A549 (cell line): ENCODE data around the gene FRS2. TPM values are rescaled to one million over a fixed set of nuclear protein-coding genes. Genes with fewer than 3 reads are reported as not detected.

Experiments used
- ATAC-seq, 2 experiments: fragments of 200-7000 bp in 1 of 2; fragments of >200 bp in 1 of 2; cut with Nextera tagmentation in 1 of 2; cut with Tn5 transposase in 1 of 2; 3 replicates each; pipeline versions ENCODE4 v1.8.0 to v1.9.1; 2018 to 2020; ENCODE audit warnings: mild to moderate bottlenecking in 1 of 2, moderate library complexity in 1 of 2
- CTCF ChIA-PET: fragments of 300-600 bp; sonication (Branson Sonifier 250); formaldehyde crosslinking; extraction: SDS; loops from one replicate; lab custom pipeline; 2021; ENCODE audit warnings: antibody characterized with exemption, inconsistent platforms; lab: Yijun Ruan, JAX
- POLR2A ChIA-PET: fragments of 350-600 bp; formaldehyde crosslinking; extraction: SDS; loops from one replicate; lab custom pipeline; 2021; ENCODE audit warnings: antibody characterized with exemption, inconsistent platforms; lab: Yijun Ruan, JAX
- DNase-seq, 2 experiments: peaks; one replicate each; pipeline versions ENCODE4 v3.0.0 to v3.0.0-alpha.2; 2011 to 2016; ENCODE audit warnings: low read depth in 1 of 2, low spot score in 1 of 2
- FAIRE-seq: peaks from 2 replicates; lab custom pipeline; 2011; peaks lifted over from hg19 to GRCh38; lab: Jason Lieb, UNC
- H3K27ac ChIP-seq, 2 experiments: fragments of >200 bp; sonication (Bioruptor Twin); formaldehyde crosslinking; 3 replicates each; pipeline ENCODE4 v1.5.1; 2016 to 2017
- H3K4me1 ChIP-seq: fragments of >200 bp; sonication (Bioruptor Twin); formaldehyde crosslinking; 3 replicates; pipeline ENCODE4 v1.6.1; 2016
- H3K4me2 ChIP-seq: fragments of >200 bp; sonication (Bioruptor Twin); formaldehyde crosslinking; 3 replicates; pipeline ENCODE4 v1.6.1; 2016
- H3K4me3 ChIP-seq: fragments of >200 bp; sonication (Bioruptor Twin); formaldehyde crosslinking; 3 replicates; pipeline ENCODE4 v1.5.1; 2016
- H3K9me3 ChIP-seq: fragments of >200 bp; sonication (Bioruptor Twin); formaldehyde crosslinking; 3 replicates; pipeline ENCODE4 v1.6.1; 2016
- CEBPB ChIP-seq, 2 experiments: fragments of >200 bp in 1 of 2; sonication (Bioruptor Twin) in 1 of 2; formaldehyde crosslinking in 1 of 2; IDR thresholded peaks; 2 replicates each; pipeline ENCODE4 v1.6.1; 2012 to 2016
- CTCF ChIP-seq: fragments of >200 bp; sonication (Bioruptor Twin); formaldehyde crosslinking; IDR thresholded peaks from 3 replicates; pipeline ENCODE4 v1.5.1; 2016
- EHF ChIP-seq: fragments of 250-450 bp; sonication (Bioruptor Pico); IDR thresholded peaks from 2 replicates; pipeline ENCODE4 v1.5.0; 2020; ENCODE audit warnings: mild to moderate bottlenecking
- EHMT2 ChIP-seq: fragments of 200-600 bp; sonication (generic); IDR thresholded peaks from 2 replicates; pipeline ENCODE4 v1.6.1; 2016; ENCODE audit warnings: antibody characterized with exemption, low read depth, mild to moderate bottlenecking, moderate library complexity
- ELK1 ChIP-seq: fragments of 150-350 bp; IDR thresholded peaks from 2 replicates; pipeline ENCODE4 v1.6.1; 2014; ENCODE audit warnings: low read depth, mild to moderate bottlenecking, low read length
- GATA3 ChIP-seq: IDR thresholded peaks from 2 replicates; pipeline ENCODE4 v1.6.1; 2012; ENCODE audit warnings: borderline replicate concordance
- HDAC2 ChIP-seq: fragments of 200-600 bp; sonication (generic); IDR thresholded peaks from 2 replicates; pipeline ENCODE4 v1.6.1; 2016
- HMGXB4 ChIP-seq: fragments of 250-450 bp; sonication (Bioruptor Pico); IDR thresholded peaks from 2 replicates; pipeline ENCODE4 v1.5.0; 2021; ENCODE audit warnings: mild to moderate bottlenecking, moderate library complexity, borderline replicate concordance
- HOXB5 ChIP-seq: fragments of 250-450 bp; sonication (Bioruptor Pico); IDR thresholded peaks from 2 replicates; pipeline ENCODE4 v1.5.0; 2020; ENCODE audit warnings: mild to moderate bottlenecking, moderate library complexity
- JUNB ChIP-seq: fragments of >200 bp; sonication (Bioruptor Twin); formaldehyde crosslinking; IDR thresholded peaks from 2 replicates; pipeline ENCODE4 v1.6.1; 2016
- KDM5A ChIP-seq: fragments of 200-600 bp; sonication (generic); IDR thresholded peaks from 2 replicates; pipeline ENCODE4 v1.6.1; 2016; ENCODE audit warnings: antibody characterized with exemption, mild to moderate bottlenecking
- MAFK ChIP-seq: fragments of 450-650 bp; IDR thresholded peaks from 2 replicates; pipeline ENCODE4 v1.6.1; 2014; ENCODE audit not compliant: partially characterized antibody
- NFE2L2 ChIP-seq: fragments of 150-350 bp; conservative IDR thresholded peaks from 2 replicates; pipeline ENCODE4 v1.6.1; 2014; ENCODE audit warnings: low read length
- PBX3 ChIP-seq: IDR thresholded peaks from 2 replicates; pipeline ENCODE4 v1.6.1; 2012
- POLR2AphosphoS2 ChIP-seq: conservative IDR thresholded peaks from 2 replicates; pipeline ENCODE4 v1.6.1; 2012; ENCODE audit warnings: low read length, improper control_type of control experiment, inconsistent platforms
- ZC3H11A ChIP-seq: fragments of 450-650 bp; IDR thresholded peaks from 2 replicates; pipeline ENCODE4 v1.6.1; 2014; ENCODE audit warnings: antibody characterized with exemption, mild to moderate bottlenecking
- ZNF302 ChIP-seq: fragments of 250-450 bp; sonication (Bioruptor Pico); IDR thresholded peaks from 2 replicates; pipeline ENCODE4 v1.9.0; 2021; ENCODE audit warnings: inconsistent platforms, mild to moderate bottlenecking, moderate library complexity
- WGBS: methylation state at CpG from one replicate; pipeline ENCODE4 v1.1.6; 2017; ENCODE audit errors: missing lambda C conversion rate; 5-methylcytosine and 5-hydroxymethylcytosine counted together
- polyA plus RNA-seq, 4 experiments: library from polyadenylated mRNA; depleted of rRNA in 3 of 4; stranded (reverse); fragments of >200 nt; fragmentation: RNase III in 1 of 4; extraction: RNeasy Plus Mini Kit Qiagen cat#74134 plus additional on column Dnase treatment in 1 of 4; gene quantifications; 2 replicates in 3 of 4; 3 replicates in 1 of 4; pipeline ENCODE4 v1.2.3, GENCODE V29; 2011 to 2017

The FRS2 gene
- polyA plus RNA-seq, 2 of the 4 experiments (the other 2 are of a cell fraction): 14.9 to 28.6 TPM

- no peak for TF ChIP-seq CTCF
- no peak for TF ChIP-seq ZC3H11A
These were observed 54.7 kb downstream of the FRS2 start (continued) for GRCh38 chr12:69524755-69525469.

- 81% methylated on average over 3 of the region's 3 CpGs for WGBS
- FAIRE-seq: no peak
- peak overlapping the region; percentile 56 for H3K4me2 ChIP-seq
- ATAC-seq: peak in 1 of 2 experiments; percentile 55; a peak in 3 of 6 replicates
- peak overlapping the region in 1 of 2 experiments; percentile 50; a peak in 3 of 6 replicates for H3K27ac ChIP-seq
- CTCF ChIA-PET: interaction anchor here (1.5 to 2.7 kb wide), 2 partner anchors 33 to 43 kb away, joined by 3 to 11 read pairs; no protein-coding TSS in a partner anchor
- peaks cover 11% of the 10 kb centered on the region; the same call in 1 of the 3 replicates for H3K9me3 ChIP-seq
- peak; percentile 42; the same call in 1 of the 2 replicates for TF ChIP-seq JUNB
- TF ChIP-seq MAFK: no peak
- TF ChIP-seq EHMT2: no peak
- TF ChIP-seq, all 56 proteins: peak for 1
- peaks cover 21% of the 10 kb centered on the region for H3K4me1 ChIP-seq
- POLR2A ChIA-PET: no interaction called here
- H3K4me3 ChIP-seq: no peak overlapping the region
- no peak for DNase-seq
These were observed 57.5 kb downstream of the FRS2 start for GRCh38 chr12:69527506-69528272.

- no peak overlapping the region for H3K27ac ChIP-seq
- WGBS: 82% methylated on average over 2 of the region's 2 CpGs
- no peak for DNase-seq
- no peak overlapping the region; the same call in 2 of the 3 replicates for H3K4me2 ChIP-seq
- H3K9me3 ChIP-seq: no peaks in the 10 kb centered on the region
- ChIA-PET CTCF (interaction anchor here (0.9 to 2.7 kb wide), 2 partner anchors 37 to 42 kb away, joined by 4 to 11 read pairs; no protein-coding TSS in a partner anchor), POLR2A (no interaction called here)
- H3K4me3 ChIP-seq: no peak overlapping the region
- H3K4me1 ChIP-seq: peaks cover 24% of the 10 kb centered on the region
- ATAC-seq: no peak
- no peak for TF ChIP-seq PBX3
- TF ChIP-seq KDM5A: no peak
- TF ChIP-seq MAFK: no peak
- TF ChIP-seq CEBPB (IDR thresholded peaks at IDR 0.05): no peak
- TF ChIP-seq NFE2L2: no peak
- TF ChIP-seq GATA3: no peak
- TF ChIP-seq ELK1: no peak
- no peak for TF ChIP-seq HDAC2
- no peak for TF ChIP-seq HMGXB4 (CRISPR knock-in tag)
- TF ChIP-seq EHMT2: no peak
- TF ChIP-seq POLR2AphosphoS2: no peak
- TF ChIP-seq HOXB5 (CRISPR knock-in tag): no peak
- no peak for TF ChIP-seq EHF
- TF ChIP-seq ZNF302 (CRISPR knock-in tag): no peak
- no peak for FAIRE-seq
These were observed 58.8 kb downstream of the FRS2 start for GRCh38 chr12:69529021-69529420.
